Adrenal gland (tissue), 5 donors: ENCODE data around the gene ICAM5.
"Not testable (repeated sequence)": the region's sequence is repeated elsewhere in the genome, so short reads cannot be mapped to it uniquely, and the experiment has no call there.

Experiments used
- POLR2A ChIP-seq, 2 donors: fragments of 450-650 bp; IDR thresholded peaks; one replicate each; pipeline ENCODE4 v1.6.1; 2017; ENCODE audit warnings: antibody characterized with exemption in 2 of 2, mild to moderate bottlenecking in 2 of 2, moderate library complexity in 1 of 2
- TF ChIP-seq, protein P1 (sequence below), 6 experiments: fragments of 450-650 bp in 4 of 6; fragments of 200-600 bp in 2 of 6; sonication (generic) in 1 of 6; IDR thresholded peaks; 1 replicate in 5 of 6; 2 replicates in 1 of 6; pipeline versions ENCODE4 v1.5.1 to v1.8.0; 2016 to 2021; ENCODE audit warnings: antibody characterized with exemption in 6 of 6, mild to moderate bottlenecking in 2 of 6, moderate library complexity in 1 of 6
- donor health status: DM: no; HTN: no; CAD: no.

DNA sequence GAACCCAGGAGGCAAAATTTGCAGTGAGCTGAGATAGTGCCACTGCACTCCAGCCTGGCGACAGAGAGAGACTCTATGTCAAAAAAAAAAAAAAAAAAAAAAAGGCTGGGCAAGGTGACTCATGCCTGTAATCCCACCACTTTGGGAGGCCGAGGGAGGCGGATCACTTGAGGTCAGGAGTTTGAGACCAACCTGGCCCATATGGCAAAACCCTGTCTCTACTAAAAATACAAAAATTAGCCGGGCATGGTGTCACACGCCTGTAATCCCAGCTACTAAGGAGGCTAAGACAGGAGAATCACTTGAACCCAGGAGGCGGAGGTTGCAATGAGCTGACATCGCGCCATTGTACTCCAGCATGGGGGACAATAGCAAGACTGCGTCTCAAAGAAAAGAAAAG, 47.0 kb downstream of the ICAM5 start:
- TF ChIP-seq, protein P1, sequence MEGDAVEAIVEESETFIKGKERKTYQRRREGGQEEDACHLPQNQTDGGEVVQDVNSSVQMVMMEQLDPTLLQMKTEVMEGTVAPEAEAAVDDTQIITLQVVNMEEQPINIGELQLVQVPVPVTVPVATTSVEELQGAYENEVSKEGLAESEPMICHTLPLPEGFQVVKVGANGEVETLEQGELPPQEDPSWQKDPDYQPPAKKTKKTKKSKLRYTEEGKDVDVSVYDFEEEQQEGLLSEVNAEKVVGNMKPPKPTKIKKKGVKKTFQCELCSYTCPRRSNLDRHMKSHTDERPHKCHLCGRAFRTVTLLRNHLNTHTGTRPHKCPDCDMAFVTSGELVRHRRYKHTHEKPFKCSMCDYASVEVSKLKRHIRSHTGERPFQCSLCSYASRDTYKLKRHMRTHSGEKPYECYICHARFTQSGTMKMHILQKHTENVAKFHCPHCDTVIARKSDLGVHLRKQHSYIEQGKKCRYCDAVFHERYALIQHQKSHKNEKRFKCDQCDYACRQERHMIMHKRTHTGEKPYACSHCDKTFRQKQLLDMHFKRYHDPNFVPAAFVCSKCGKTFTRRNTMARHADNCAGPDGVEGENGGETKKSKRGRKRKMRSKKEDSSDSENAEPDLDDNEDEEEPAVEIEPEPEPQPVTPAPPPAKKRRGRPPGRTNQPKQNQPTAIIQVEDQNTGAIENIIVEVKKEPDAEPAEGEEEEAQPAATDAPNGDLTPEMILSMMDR (IDR thresholded peaks at IDR 0.05), result not testable (repeated sequence)
- TF ChIP-seq POLR2A (IDR thresholded peaks at IDR 0.05), result not testable (repeated sequence)
